Spleen (tissue), 3 donors: ENCODE measurements around the gene ARPC4.

Source experiments
- POLR2A ChIP-seq, 3 donors: fragments of 450-650 bp; IDR thresholded peaks; one replicate each; pipeline ENCODE4 v1.5.1; 2017; ENCODE audit warnings: antibody characterized with exemption in 3 of 3, mild to moderate bottlenecking in 1 of 3
- POLR2AphosphoS5 ChIP-seq, 3 donors: sonication (generic); formaldehyde crosslinking; IDR thresholded peaks; one replicate each; pipeline ENCODE4 v1.5.1; 2017; ENCODE audit warnings: antibody characterized with exemption in 3 of 3

DNA sequence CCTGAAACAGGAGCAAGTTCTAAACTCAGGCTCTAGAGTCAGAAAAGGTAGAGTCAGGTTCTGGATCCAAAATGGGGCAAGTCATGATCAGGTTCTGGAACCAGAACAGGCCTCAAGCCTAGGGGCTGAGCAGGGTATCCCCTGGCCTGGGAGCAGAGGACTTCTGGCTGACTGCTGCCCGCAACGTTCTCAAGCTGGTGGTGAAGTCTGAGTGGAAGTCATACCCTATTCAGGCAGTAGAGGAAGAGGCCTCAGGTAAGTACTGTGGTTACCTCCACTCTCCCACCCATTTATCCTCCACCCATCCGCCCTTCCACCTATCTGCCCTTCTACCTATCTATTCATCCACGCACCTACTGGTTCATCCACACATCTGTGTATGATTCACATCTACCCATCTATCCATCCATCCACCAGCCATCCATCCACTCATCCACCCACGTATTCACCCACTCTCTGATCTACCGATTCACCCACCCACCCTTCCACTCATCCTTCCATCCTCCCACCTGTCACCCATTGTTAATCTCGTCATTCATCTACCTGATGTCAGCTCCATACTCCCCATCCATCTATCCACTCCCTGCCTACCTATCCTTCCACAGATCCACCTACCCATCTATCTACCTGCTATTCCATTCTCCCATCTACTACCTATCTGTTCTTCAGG, 25.9 kb downstream of the ARPC4 start:
- TF ChIP-seq POLR2A (IDR thresholded peaks at IDR 0.05) = no peak
- TF ChIP-seq POLR2AphosphoS5 (IDR thresholded peaks at IDR 0.05) = no peak
